ENCODE measurements around the gene GJC1.
A peak's percentile ranks its signal among the peaks of the same experiment; 100 is the strongest.

GJC1 gene

DNA sequence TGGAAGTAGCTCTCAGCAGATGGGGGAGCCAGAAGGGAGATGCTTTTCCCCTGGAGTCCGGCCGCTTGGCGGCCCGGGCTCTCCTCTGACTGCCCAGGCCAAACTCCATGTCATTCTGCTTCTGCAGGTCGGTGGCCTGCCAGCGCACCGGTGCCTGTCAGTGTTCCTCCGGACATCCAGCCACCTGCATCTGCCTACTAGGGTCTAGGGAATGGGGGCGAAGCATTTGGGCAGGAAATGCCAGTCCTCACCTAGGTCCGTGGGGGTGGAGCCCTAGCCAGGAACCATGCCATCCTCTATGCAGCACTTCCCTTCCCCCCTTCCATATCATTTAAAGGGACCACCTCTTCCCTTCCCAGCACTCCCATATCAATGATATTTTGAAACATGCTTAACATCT lies 34.2 kb downstream of the GJC1 start:
- no peak for TF ChIP-seq CTCF (IDR thresholded peaks at IDR 0.05; ENCODE audit: low read depth, low read length)
- H3K4me3 ChIP-seq (replicated peaks in 1 of 2; ENCODE audit: low read depth in 2 of 2, low read length in 2 of 2), result no peak overlapping the region
- DNase-seq (ENCODE audit: low read depth in 2 of 2), result no peak

DNA sequence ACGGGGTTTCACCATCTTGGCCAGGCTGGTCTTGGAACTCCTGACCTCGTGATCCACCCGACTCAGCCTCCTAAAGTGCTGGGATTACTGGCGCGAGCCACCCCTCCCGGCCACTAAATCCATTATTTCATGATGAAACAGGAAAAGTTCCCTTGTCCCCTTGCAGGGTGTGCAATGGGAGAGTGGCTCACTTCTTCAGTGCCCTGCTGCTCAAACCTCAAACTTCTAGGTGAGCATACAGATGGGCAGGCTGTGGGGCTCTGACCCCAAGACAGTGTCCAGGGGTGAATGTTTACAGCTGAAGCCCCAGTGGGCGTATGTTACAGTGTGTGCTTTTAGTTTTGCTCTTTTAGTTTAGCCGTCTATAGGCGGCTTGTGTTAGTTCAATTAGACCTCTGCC lies 34.7 kb downstream of the GJC1 start:
- no peak for TF ChIP-seq CTCF (IDR thresholded peaks at IDR 0.05; ENCODE audit: low read depth, low read length)
- H3K4me3 ChIP-seq (replicated peaks in 1 of 2; ENCODE audit: low read depth in 2 of 2, low read length in 2 of 2), result no peak overlapping the region

GRCh38 chr17:44794851-44795413 lies 35.2 kb downstream of the GJC1 start:
- TF ChIP-seq CTCF (IDR thresholded peaks at IDR 0.05; ENCODE audit: low read depth, low read length), result no peak
- H3K4me3 ChIP-seq (replicated peaks in 1 of 2; ENCODE audit: low read depth in 2 of 2, low read length in 2 of 2), result no peak overlapping the region
- DNase-seq (ENCODE audit: low read depth in 2 of 2), result peak; percentile 71 to 97

More for the DNA sequence above, 34.7 kb downstream of the GJC1 start:
- no peak for DNase-seq (ENCODE audit: low read depth in 2 of 2)

DNA sequence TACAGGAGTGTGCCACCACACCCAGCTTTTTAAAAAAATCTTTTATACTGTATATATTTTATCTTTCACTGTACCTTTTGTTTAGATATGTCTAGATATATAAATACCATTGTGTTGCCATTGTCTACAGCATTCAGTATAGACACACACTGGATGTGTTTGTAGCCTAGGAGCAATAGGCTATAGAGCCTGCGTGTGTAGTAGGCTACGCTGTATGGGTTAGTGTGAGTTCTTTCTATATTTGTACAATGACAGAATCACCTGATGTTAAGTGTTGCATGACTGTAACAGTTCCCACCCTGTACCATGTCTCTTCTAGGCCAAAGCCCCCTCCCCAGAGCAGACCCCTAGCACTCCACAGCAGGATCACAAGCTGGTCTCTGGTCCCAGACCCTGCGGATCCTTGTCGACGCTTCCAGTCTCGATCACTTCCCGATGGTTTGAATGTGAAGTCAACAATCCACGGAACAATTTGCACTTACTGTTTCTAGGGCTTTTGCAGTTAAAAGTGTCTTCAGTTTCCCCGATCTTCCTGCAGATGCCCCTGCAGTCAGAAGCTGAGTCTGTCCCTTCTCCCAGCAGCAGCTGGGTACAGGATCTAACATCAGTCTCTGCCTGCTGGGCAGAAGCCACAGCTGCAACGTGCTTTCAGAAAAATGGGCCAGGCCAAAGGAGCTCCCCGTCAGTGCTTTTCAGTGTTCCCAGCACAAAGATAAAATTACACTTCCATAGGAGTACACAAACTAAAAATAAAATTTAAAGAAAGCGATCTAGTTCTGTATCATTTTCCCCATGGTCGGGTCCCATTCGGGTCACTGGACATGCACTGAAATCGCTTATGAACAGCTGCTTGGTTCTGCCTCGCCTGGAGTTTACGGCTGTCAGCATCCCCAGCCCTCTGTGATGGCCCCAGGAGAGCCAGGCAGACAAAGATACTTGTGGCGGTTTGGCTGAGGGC lies 35.9 kb downstream of the GJC1 start:
- H3K4me3 ChIP-seq (replicated peaks in 1 of 2; ENCODE audit: low read depth in 2 of 2, low read length in 2 of 2), result no peak overlapping the region
- DNase-seq (ENCODE audit: low read depth in 2 of 2), result peak; percentile 35
- TF ChIP-seq CTCF (IDR thresholded peaks at IDR 0.05; ENCODE audit: low read depth, low read length), result no peak

- peak in 1 of 2 donors; percentile 62 for DNase-seq (ENCODE audit: low read depth in 2 of 2)
- TF ChIP-seq CTCF (IDR thresholded peaks at IDR 0.05; ENCODE audit: low read depth, low read length), result no peak
- H3K4me3 ChIP-seq (replicated peaks in 1 of 2; ENCODE audit: low read depth in 2 of 2, low read length in 2 of 2), result no peak overlapping the region
Measured at GRCh38 chr17:44792276-44792675, 37.8 kb downstream of the GJC1 start.

DNA sequence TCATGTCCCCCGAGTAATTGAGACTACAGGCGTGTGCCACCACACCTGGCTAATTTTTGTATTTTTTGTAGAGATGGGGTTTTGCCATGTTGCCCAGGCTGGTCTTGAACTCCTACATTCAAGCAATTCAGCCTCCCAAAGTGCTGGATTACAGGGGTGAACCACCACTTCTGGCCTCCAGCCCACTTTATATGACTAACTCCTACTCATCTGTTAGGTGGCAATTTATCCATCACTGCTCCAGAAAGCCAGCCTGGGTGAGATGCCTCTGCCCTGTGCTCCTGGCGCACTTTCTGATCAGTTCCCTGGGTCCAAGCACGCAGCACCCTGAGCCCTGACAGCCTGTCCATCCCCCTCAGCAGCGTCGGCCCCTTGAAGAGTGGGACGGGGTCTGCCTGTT lies 41.9 kb downstream of the GJC1 start:
- DNase-seq (ENCODE audit: low read depth in 2 of 2), result no peak

More for the DNA sequence above, 41.9 kb downstream of the GJC1 start:
- TF ChIP-seq CTCF (IDR thresholded peaks at IDR 0.05; ENCODE audit: low read depth, low read length), result no peak
- H3K4me3 ChIP-seq (replicated peaks in 1 of 2; ENCODE audit: low read depth in 2 of 2, low read length in 2 of 2), result no peak overlapping the region
